Measurements from ENCODE around the gene LCE7A. TPM values are rescaled to one million over a fixed set of nuclear protein-coding genes. Genes with fewer than 3 reads are reported as not detected.

Gene LCE7A
- total and polyA plus RNA-seq, 7 experiments from 2014 or later = not detected

- Mint-ChIP-seq H3K27ac (no peak overlapping the region), H3K9me3 (peaks cover 0 to 5% (median 0%) of the 10 kb centered on the region in 11 donors), H3K36me3 (no peaks in the 10 kb centered on the region), H3K27me3 (peaks cover 4 to 56% (median 47%) of the 10 kb centered on the region in 5 donors), H3K4me1 (peaks cover 0 to 5% (median 0%) of the 10 kb centered on the region in 7 donors), H3K4me3 (no peak overlapping the region)
- Histone ChIP-seq H3K4me3 (ENCODE audit: low read length) (no peak overlapping the region), H3K27me3 (ENCODE audit: control insufficient read depth in 2 of 2, insufficient read depth in 2 of 2, low read length in 2 of 2) (peaks cover 0 to 5% of the 10 kb centered on the region in 2 donors), H3K9me3 (ENCODE audit: control insufficient read depth in 2 of 3, low read length in 3 of 3) (peaks cover 0 to 1% (median 0%) of the 10 kb centered on the region in 3 experiments), H3K4me1 (ENCODE audit: control insufficient read depth in 2 of 2, insufficient read depth in 2 of 2, low read length in 2 of 2) (no peaks in the 10 kb centered on the region), H3K36me3 (ENCODE audit: control insufficient read depth in 2 of 3, insufficient read depth in 3 of 3, low read length in 3 of 3) (no peaks in the 10 kb centered on the region), H3K27ac (ENCODE audit: low read depth, low read length) (no peak overlapping the region)
- intact Hi-C loops (cut with micrococcal nuclease) = no loop called here
- no peak for ATAC-seq
- no peak for DNase-seq
- POLR2A ChIA-PET = no interaction called here
- CTCF ChIA-PET = no interaction called here
Measured at GRCh38 chr1:152904688-152905440, 45.1 kb downstream of the LCE7A start.

- Mint-ChIP-seq H3K27ac (no peak overlapping the region), H3K36me3 (no peaks in the 10 kb centered on the region), H3K27me3 (peaks cover 5 to 48% (median 40%) of the 10 kb centered on the region in 5 donors), H3K9me3 (peaks cover 0 to 9% (median 0%) of the 10 kb centered on the region in 11 donors), H3K4me3 (no peak overlapping the region), H3K4me1 (peaks cover 0 to 5% (median 0%) of the 10 kb centered on the region in 7 donors)
- peaks cover 0 to 7% (median 0%) of the 10 kb centered on the region in 3 experiments for H3K9me3 ChIP-seq (ENCODE audit: control insufficient read depth in 2 of 3, low read length in 3 of 3)
- ATAC-seq (no peak), DNase-seq (no peak)
- POLR2A ChIA-PET = no interaction called here
- CTCF ChIA-PET = interaction anchor here (0.6 kb wide), 1 partner anchor 29 kb away, joined by 4 read pairs; no protein-coding TSS in a partner anchor
- H3K4me1 ChIP-seq (ENCODE audit: control insufficient read depth in 2 of 2, insufficient read depth in 2 of 2, low read length in 2 of 2) = no peaks in the 10 kb centered on the region
- intact Hi-C loops (cut with micrococcal nuclease) = no loop called here
- no peak overlapping the region for H3K4me3 ChIP-seq (ENCODE audit: low read length)
- H3K27me3 ChIP-seq (ENCODE audit: control insufficient read depth in 2 of 2, insufficient read depth in 2 of 2, low read length in 2 of 2) = peaks cover 0 to 5% of the 10 kb centered on the region in 2 donors
- no peaks in the 10 kb centered on the region for H3K36me3 ChIP-seq (ENCODE audit: control insufficient read depth in 2 of 3, insufficient read depth in 3 of 3, low read length in 3 of 3)
- H3K27ac ChIP-seq (ENCODE audit: low read depth, low read length) = no peak overlapping the region
Measured at GRCh38 chr1:152906023-152906565, 46.3 kb downstream of the LCE7A start.

GRCh38 chr1:152907686-152908601 is 48.1 kb downstream of the LCE7A start, which contains the start of gene IVL:
Gene IVL (plus strand): TSS chr1:152908546. CDS start chr1:152909798, 1,252 bp downstream.
- no peaks in the 10 kb centered on the region for H3K36me3 Mint-ChIP-seq
- H3K4me3 Mint-ChIP-seq = no peak within 1 kb of the TSS
- intact Hi-C loops (cut with micrococcal nuclease) = no loop called here
- Histone ChIP-seq H3K27ac (ENCODE audit: low read depth, low read length) (no peak within 1 kb of the TSS), H3K36me3 (ENCODE audit: control insufficient read depth in 2 of 3, insufficient read depth in 3 of 3, low read length in 3 of 3) (no peaks in the 10 kb centered on the region), H3K4me1 (ENCODE audit: control insufficient read depth in 2 of 2, insufficient read depth in 2 of 2, low read length in 2 of 2) (no peaks in the 10 kb centered on the region), H3K9me3 (ENCODE audit: control insufficient read depth in 2 of 3, low read length in 3 of 3) (peaks cover 0 to 7% (median 0%) of the 10 kb centered on the region in 3 experiments), H3K27me3 (ENCODE audit: control insufficient read depth in 2 of 2, insufficient read depth in 2 of 2, low read length in 2 of 2) (peaks cover 0 to 5% of the 10 kb centered on the region in 2 donors), H3K4me3 (ENCODE audit: low read length) (no peak within 1 kb of the TSS)
- peaks cover 0 to 5% (median 0%) of the 10 kb centered on the region in 7 donors for H3K4me1 Mint-ChIP-seq
- no peak within 1 kb of the TSS for H3K27ac Mint-ChIP-seq
- peaks cover 0 to 10% (median 3%) of the 10 kb centered on the region in 11 donors for H3K9me3 Mint-ChIP-seq
- peaks cover 14 to 55% (median 45%) of the 10 kb centered on the region in 5 donors for H3K27me3 Mint-ChIP-seq
- CTCF ChIA-PET = no interaction called here
- ATAC-seq = no peak
- POLR2A ChIA-PET = no interaction called here
- DNase-seq = no peak

- no peak overlapping the region for H3K4me3 Mint-ChIP-seq
- Histone ChIP-seq H3K4me1 (ENCODE audit: control insufficient read depth in 2 of 2, insufficient read depth in 2 of 2, low read length in 2 of 2) (no peaks in the 10 kb centered on the region), H3K9me3 (ENCODE audit: control insufficient read depth in 2 of 3, low read length in 3 of 3) (peaks cover 0 to 7% (median 0%) of the 10 kb centered on the region in 3 experiments), H3K36me3 (ENCODE audit: control insufficient read depth in 2 of 3, insufficient read depth in 3 of 3, low read length in 3 of 3) (no peaks in the 10 kb centered on the region), H3K4me3 (ENCODE audit: low read length) (no peak overlapping the region), H3K27ac (ENCODE audit: low read depth, low read length) (no peak overlapping the region), H3K27me3 (ENCODE audit: control insufficient read depth in 2 of 2, insufficient read depth in 2 of 2, low read length in 2 of 2) (peaks cover 0 to 5% of the 10 kb centered on the region in 2 donors)
- ATAC-seq = no peak
- peaks cover 0 to 10% (median 4%) of the 10 kb centered on the region in 11 donors for H3K9me3 Mint-ChIP-seq
- DNase-seq = no peak
- POLR2A ChIA-PET = no interaction called here
- peaks cover 0 to 5% (median 0%) of the 10 kb centered on the region in 7 donors for H3K4me1 Mint-ChIP-seq
- H3K36me3 Mint-ChIP-seq = no peaks in the 10 kb centered on the region
- H3K27me3 Mint-ChIP-seq = peaks cover 18 to 53% (median 43%) of the 10 kb centered on the region in 5 donors
- intact Hi-C loops (cut with micrococcal nuclease) = no loop called here
- no peak overlapping the region for H3K27ac Mint-ChIP-seq
- CTCF ChIA-PET = no interaction called here
Measured at GRCh38 chr1:152909206-152909605, 49.4 kb downstream of the LCE7A start.

Other genes with a start within 250 kb of the LCE7A start
- not detected for gene LCE3B, start 246.2 kb upstream of the LCE7A start, total RNA-seq
- gene LCE3B, start 246.2 kb upstream of the LCE7A start, polyA plus RNA-seq = not detected
- gene LCE3A, start 236.9 kb upstream of the LCE7A start, total RNA-seq = not detected
- not detected for gene LCE3A, start 236.9 kb upstream of the LCE7A start, polyA plus RNA-seq
- not detected for gene LCE2D, start 196.6 kb upstream of the LCE7A start, total RNA-seq
- gene LCE2D, start 196.6 kb upstream of the LCE7A start, polyA plus RNA-seq = not detected
- not detected for gene LCE2C, start 184.7 kb upstream of the LCE7A start, total RNA-seq
- not detected for gene LCE2C, start 184.7 kb upstream of the LCE7A start, polyA plus RNA-seq
- not detected for gene LCE2B, start 173.9 kb upstream of the LCE7A start, total RNA-seq
- gene LCE2B, start 173.9 kb upstream of the LCE7A start, polyA plus RNA-seq = not detected
- not detected for gene LCE2A, start 161.7 kb upstream of the LCE7A start, total RNA-seq
- gene LCE2A, start 161.7 kb upstream of the LCE7A start, polyA plus RNA-seq = not detected
- gene LCE4A, start 151.8 kb upstream of the LCE7A start, total RNA-seq = not detected
- gene LCE4A, start 151.8 kb upstream of the LCE7A start, polyA plus RNA-seq = not detected
- not detected for gene KPRP, start 102.0 kb upstream of the LCE7A start, total RNA-seq
- not detected for gene KPRP, start 102.0 kb upstream of the LCE7A start, polyA plus RNA-seq
- gene LCE1F, start 84.9 kb upstream of the LCE7A start, total RNA-seq = not detected
- not detected for gene LCE1F, start 84.9 kb upstream of the LCE7A start, polyA plus RNA-seq
- gene LCE1E, start 73.7 kb upstream of the LCE7A start, total RNA-seq = not detected
- not detected for gene LCE1E, start 73.7 kb upstream of the LCE7A start, polyA plus RNA-seq
- gene LCE1D, start 63.3 kb upstream of the LCE7A start, total RNA-seq = not detected
- not detected for gene LCE1D, start 63.3 kb upstream of the LCE7A start, polyA plus RNA-seq
- not detected for gene LCE1C, start 53.3 kb upstream of the LCE7A start, total RNA-seq
- gene LCE1C, start 53.3 kb upstream of the LCE7A start, polyA plus RNA-seq = not detected
- gene LCE1B, start 48.0 kb upstream of the LCE7A start, total RNA-seq = not detected
- gene LCE1B, start 48.0 kb upstream of the LCE7A start, polyA plus RNA-seq = not detected
- gene LCE1A, start 32.5 kb upstream of the LCE7A start, total RNA-seq = not detected
- not detected for gene LCE1A, start 32.5 kb upstream of the LCE7A start, polyA plus RNA-seq
- gene LCE6A, start 17.1 kb upstream of the LCE7A start, total RNA-seq = not detected
- gene LCE6A, start 17.1 kb upstream of the LCE7A start, polyA plus RNA-seq = not detected
- not detected for gene SMCP, start 18.3 kb downstream of the LCE7A start, total RNA-seq
- gene SMCP, start 18.3 kb downstream of the LCE7A start, polyA plus RNA-seq = not detected
- not detected for gene IVL, start 48.5 kb downstream of the LCE7A start, total RNA-seq
- not detected for gene IVL, start 48.5 kb downstream of the LCE7A start, polyA plus RNA-seq
- not detected for gene SPRR5, start 87.2 kb downstream of the LCE7A start, total RNA-seq
- gene SPRR5, start 87.2 kb downstream of the LCE7A start, polyA plus RNA-seq = not detected
- not detected for gene SPRR4, start 110.7 kb downstream of the LCE7A start, total RNA-seq
- gene SPRR4, start 110.7 kb downstream of the LCE7A start, polyA plus RNA-seq = not detected
- gene SPRR1A, start 124.1 kb downstream of the LCE7A start, total RNA-seq = not detected
- gene SPRR1A, start 124.1 kb downstream of the LCE7A start, polyA plus RNA-seq = not detected
- gene SPRR3, start 141.8 kb downstream of the LCE7A start, total RNA-seq = not detected
- gene SPRR3, start 141.8 kb downstream of the LCE7A start, polyA plus RNA-seq = not detected
- gene SPRR1B, start 171.2 kb downstream of the LCE7A start, total RNA-seq = not detected
- gene SPRR1B, start 171.2 kb downstream of the LCE7A start, polyA plus RNA-seq = not detected
- not detected for gene SPRR2D, start 181.1 kb downstream of the LCE7A start, total RNA-seq
- gene SPRR2D, start 181.1 kb downstream of the LCE7A start, polyA plus RNA-seq = not detected
- gene SPRR2A, start 197.5 kb downstream of the LCE7A start, total RNA-seq = not detected
- not detected for gene SPRR2A, start 197.5 kb downstream of the LCE7A start, polyA plus RNA-seq
- not detected for gene SPRR2B, start 211.6 kb downstream of the LCE7A start, total RNA-seq
- gene SPRR2B, start 211.6 kb downstream of the LCE7A start, polyA plus RNA-seq = not detected
- not detected for gene SPRR2E, start 234.5 kb downstream of the LCE7A start, total RNA-seq
- not detected for gene SPRR2E, start 234.5 kb downstream of the LCE7A start, polyA plus RNA-seq